B cell (primary cell): ENCODE results near the gene MAPK4. TPM values are rescaled to one million over a fixed set of nuclear protein-coding genes. Genes with fewer than 3 reads are reported as not detected.

Source experiments
- ATAC-seq: fragments of 200-7000 bp; cut with Tn5 transposase; one replicate; pipeline ENCODE4 v1.10.0; 2021; ENCODE audit warnings: low read depth, mild to moderate bottlenecking, moderate number of reproducible peaks, moderate library complexity
- CTCF ChIA-PET: fragments of 350-600 bp; sonication (Branson Sonifier 250); formaldehyde crosslinking; loops from one replicate; lab custom pipeline; 2021; ENCODE audit warnings: antibody characterized with exemption, inconsistent platforms; lab: Charles Lee
- POLR2A ChIA-PET: fragments of 350-600 bp; sonication (Branson Sonifier 250); formaldehyde crosslinking; loops from one replicate; lab custom pipeline; 2021; ENCODE audit warnings: antibody characterized with exemption; lab: Charles Lee
- DNase-seq: peaks from one replicate; pipeline ENCODE4 v3.0.0; 2013
- H2AFZ ChIP-seq: 2 replicates; pipeline ENCODE4 v1.6.1; 2012; ENCODE audit warnings: mild to moderate bottlenecking, low read depth, low read length; ENCODE audit not compliant: insufficient read depth, poor library complexity, severe bottlenecking
- H3K27ac ChIP-seq, 2 donors: 1 replicate in 1 of 2; 2 replicates in 1 of 2; pipeline ENCODE4 v1.5.1; 2012 to 2013; ENCODE audit warnings: low read length in 2 of 2, mild to moderate bottlenecking in 2 of 2, moderate library complexity in 1 of 2
- H3K27me3 ChIP-seq, 4 experiments: fragments of 200-600 bp in 1 of 4; sonication (generic) in 1 of 4; replicated peaks in 1 of 4; 1 replicate in 2 of 4; 2 replicates in 2 of 4; pipeline versions ENCODE4 v1.6.1 to v1.7.0; 2013 to 2016; ENCODE audit warnings: low read length in 3 of 4, mild to moderate bottlenecking in 2 of 4, mixed read lengths in 1 of 4, moderate library complexity in 1 of 4; ENCODE audit not compliant: insufficient read depth in 4 of 4, control insufficient read depth in 3 of 4; ENCODE audit errors: control extremely low read depth in 1 of 4
- H3K36me3 ChIP-seq, 2 experiments: replicated peaks in 1 of 2; 1 replicate in 1 of 2; 2 replicates in 1 of 2; pipeline versions ENCODE4 v1.6.1 to v1.7.1; 2013; ENCODE audit warnings: low read length in 1 of 2; ENCODE audit not compliant: insufficient read depth in 2 of 2, control insufficient read depth in 1 of 2; ENCODE audit errors: control extremely low read depth in 1 of 2, extremely low read depth in 1 of 2
- H3K4me1 ChIP-seq, 2 donors: fragments of 200-600 bp in 1 of 2; sonication (generic) in 1 of 2; 1 replicate in 1 of 2; 2 replicates in 1 of 2; pipeline versions ENCODE4 v1.5.1 to v1.6.1; 2013 to 2017; ENCODE audit warnings: low read length in 2 of 2; ENCODE audit not compliant: control insufficient read depth in 2 of 2, insufficient read depth in 2 of 2
- H3K4me2 ChIP-seq: replicated peaks from 2 replicates; pipeline ENCODE3; 2012; ENCODE audit warnings: mild to moderate bottlenecking, low read depth, low read length; ENCODE audit not compliant: poor library complexity, severe bottlenecking
- H3K4me3 ChIP-seq, 5 experiments: fragments of 200-600 bp in 1 of 5; sonication (generic) in 1 of 5; 1 replicate in 3 of 5; 2 replicates in 2 of 5; pipeline versions ENCODE4 v1.5.1 to v1.7.0; 2011 to 2016; ENCODE audit warnings: low read length in 4 of 5, mild to moderate bottlenecking in 4 of 5, low read depth in 2 of 5, control low read depth in 1 of 5, moderate library complexity in 1 of 5; ENCODE audit not compliant: insufficient read depth in 1 of 5; ENCODE audit errors: control extremely low read depth in 1 of 5, extremely low read depth in 1 of 5
- H3K79me2 ChIP-seq: fragments of 200-600 bp; sonication (generic); one replicate; pipeline ENCODE4 v1.6.0; 2016; ENCODE audit warnings: low read length; ENCODE audit not compliant: control insufficient read depth, insufficient read depth
- H3K9ac ChIP-seq: fragments of 200-600 bp; sonication (generic); 2 replicates; pipeline ENCODE4 v1.6.1; 2017; ENCODE audit warnings: mild to moderate bottlenecking, low read length, moderate library complexity
- H3K9me3 ChIP-seq, 3 donors: one replicate each; pipeline versions ENCODE4 v1.6.1 to v1.7.1; 2013; ENCODE audit warnings: low read length in 2 of 3; ENCODE audit not compliant: control insufficient read depth in 2 of 3, insufficient read depth in 1 of 3; ENCODE audit errors: control extremely low read depth in 1 of 3
- H4K20me1 ChIP-seq: 2 replicates; pipeline ENCODE4 v1.6.0; 2012; ENCODE audit warnings: mild to moderate bottlenecking, low read length; ENCODE audit not compliant: insufficient read depth, control insufficient read depth, poor library complexity, severe bottlenecking
- H3K27ac Mint-ChIP-seq: one replicate; pipeline ENCODE4 v1.8.0; 2021; ENCODE audit warnings: mixed read lengths
- H3K27me3 Mint-ChIP-seq: one replicate; pipeline ENCODE4 v1.8.0; 2021; ENCODE audit warnings: mixed read lengths
- H3K4me1 Mint-ChIP-seq: one replicate; pipeline ENCODE4 v1.8.0; 2021; ENCODE audit warnings: mixed read lengths
- H3K4me3 Mint-ChIP-seq: one replicate; pipeline ENCODE4 v1.8.0; 2021; ENCODE audit warnings: mixed read lengths
- H3K9me3 Mint-ChIP-seq: one replicate; pipeline ENCODE4 v1.8.0; 2022; ENCODE audit warnings: mixed read lengths; ENCODE audit not compliant: insufficient read depth
- CTCF ChIP-seq: fragments of 200-600 bp; IDR thresholded peaks from one replicate; pipeline ENCODE4 v1.8.0; 2022; ENCODE audit warnings: antibody characterized with exemption, mild to moderate bottlenecking
- EZH2 ChIP-seq: IDR thresholded peaks from 2 replicates; pipeline ENCODE4 v1.6.1; 2012; ENCODE audit warnings: borderline replicate concordance, low read depth, mild to moderate bottlenecking, moderate library complexity, low read length; ENCODE audit not compliant: insufficient read depth, poor library complexity, severe bottlenecking
- WGBS: methylation state at CpG from one replicate; pipeline ENCODE4 v1.1.5; 2013; ENCODE audit warnings: missing lambda C conversion rate; ENCODE audit not compliant: insufficient coverage; 5-methylcytosine and 5-hydroxymethylcytosine counted together
- intact Hi-C: fragments of 100-400 bp; cut with micrococcal nuclease; formaldehyde crosslinking; loops from one replicate; pipeline ENCODE4 v1.10.0; 2022
- polyA plus RNA-seq: library from polyadenylated mRNA; depleted of rRNA; stranded (reverse); fragments of >200 nt; gene quantifications from 2 replicates; pipeline ENCODE4 v1.2.3, GENCODE V29; 2012
- total RNA-seq, 2 donors: library from RNA; stranded (reverse); fragments of 120-200 nt in 1 of 2; gene quantifications; 1 replicate in 1 of 2; 2 replicates in 1 of 2; pipeline versions ENCODE4 v1.2.3 to v1.2.4, GENCODE V29; 2013 to 2022

Gene MAPK4
- total and polyA plus RNA-seq, 2 donors (not counting 1 experiment from before 2014, with no cell fraction given) = not detected

GRCh38 chr18:50707855-50708469 is 148.1 kb downstream of the MAPK4 start:
- no peak for DNase-seq
- ATAC-seq = no peak
- WGBS = 88% methylated on average over 5 of the region's 7 CpGs
- H3K27me3 Mint-ChIP-seq = peaks cover 6% of the 10 kb centered on the region
- H4K20me1 ChIP-seq = no peaks in the 10 kb centered on the region
- no peak overlapping the region for H3K4me2 ChIP-seq
- no peak overlapping the region for H2AFZ ChIP-seq
- no peak overlapping the region for H3K4me3 ChIP-seq
- no peaks in the 10 kb centered on the region for H3K4me1 ChIP-seq
- POLR2A ChIA-PET = no interaction called here
- no peaks in the 10 kb centered on the region for H3K4me1 Mint-ChIP-seq
- CTCF ChIA-PET = no interaction called here
- H3K79me2 ChIP-seq = no peaks in the 10 kb centered on the region
- H3K27me3 ChIP-seq = no peaks in the 10 kb centered on the region
- no peak overlapping the region for H3K9ac ChIP-seq
- no peak overlapping the region for H3K27ac ChIP-seq
- no peak overlapping the region for H3K27ac Mint-ChIP-seq
- no peaks in the 10 kb centered on the region for H3K9me3 Mint-ChIP-seq
- intact Hi-C loops = no loop called here
- no peaks in the 10 kb centered on the region for H3K36me3 ChIP-seq
- TF ChIP-seq EZH2 (no peak), CTCF (no peak)
- no peaks in the 10 kb centered on the region for H3K9me3 ChIP-seq
- H3K4me3 Mint-ChIP-seq = no peak overlapping the region

GRCh38 chr18:50709193-50709592 is 149.3 kb downstream of the MAPK4 start:
- H3K27ac Mint-ChIP-seq = no peak overlapping the region
- H3K36me3 ChIP-seq = no peaks in the 10 kb centered on the region
- no peaks in the 10 kb centered on the region for H3K79me2 ChIP-seq
- no peaks in the 10 kb centered on the region for H3K9me3 ChIP-seq
- POLR2A ChIA-PET = no interaction called here
- no peak for ATAC-seq
- CTCF ChIA-PET = no interaction called here
- H3K4me1 Mint-ChIP-seq = no peaks in the 10 kb centered on the region
- WGBS = 92% methylated on average over 5 of the region's 7 CpGs
- no peaks in the 10 kb centered on the region for H3K4me1 ChIP-seq
- H3K4me3 Mint-ChIP-seq = no peak overlapping the region
- intact Hi-C loops = no loop called here
- DNase-seq = no peak
- no peak overlapping the region for H2AFZ ChIP-seq
- H3K27me3 Mint-ChIP-seq = no peaks in the 10 kb centered on the region
- H3K4me3 ChIP-seq = no peak overlapping the region
- H3K27me3 ChIP-seq = no peaks in the 10 kb centered on the region
- TF ChIP-seq EZH2 (no peak), CTCF (no peak)
- H3K4me2 ChIP-seq = no peak overlapping the region
- no peaks in the 10 kb centered on the region for H3K9me3 Mint-ChIP-seq
- H3K9ac ChIP-seq = no peak overlapping the region
- H4K20me1 ChIP-seq = no peaks in the 10 kb centered on the region
- no peak overlapping the region for H3K27ac ChIP-seq
